Measurements from ENCODE around the gene PCDHB15. TPM values are rescaled to one million over a fixed set of nuclear protein-coding genes. Genes with fewer than 3 reads are reported as not detected.

Gene PCDHB15
- total RNA-seq, 1 experiment from 2014 or later, result 7.0 TPM

DNA sequence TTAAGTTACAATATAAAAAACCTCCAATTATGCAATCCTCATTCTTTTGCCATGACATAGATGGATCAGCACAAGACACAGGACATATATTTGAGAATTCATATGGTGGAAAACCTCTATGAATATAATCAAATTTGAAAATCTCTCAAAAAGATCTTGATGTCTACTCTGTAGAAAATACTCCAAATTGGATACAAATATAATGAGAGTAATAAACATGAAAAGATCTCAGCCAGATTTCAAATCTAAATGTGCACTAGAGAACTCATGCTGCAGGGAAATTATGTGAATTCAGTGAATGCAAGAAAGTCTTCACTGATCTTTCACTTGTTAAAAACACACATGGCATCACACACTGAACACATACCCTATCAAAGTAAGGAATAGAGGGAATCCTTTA lies 13.8 kb downstream of the PCDHB15 start:
- TF ChIP-seq, protein P1, sequence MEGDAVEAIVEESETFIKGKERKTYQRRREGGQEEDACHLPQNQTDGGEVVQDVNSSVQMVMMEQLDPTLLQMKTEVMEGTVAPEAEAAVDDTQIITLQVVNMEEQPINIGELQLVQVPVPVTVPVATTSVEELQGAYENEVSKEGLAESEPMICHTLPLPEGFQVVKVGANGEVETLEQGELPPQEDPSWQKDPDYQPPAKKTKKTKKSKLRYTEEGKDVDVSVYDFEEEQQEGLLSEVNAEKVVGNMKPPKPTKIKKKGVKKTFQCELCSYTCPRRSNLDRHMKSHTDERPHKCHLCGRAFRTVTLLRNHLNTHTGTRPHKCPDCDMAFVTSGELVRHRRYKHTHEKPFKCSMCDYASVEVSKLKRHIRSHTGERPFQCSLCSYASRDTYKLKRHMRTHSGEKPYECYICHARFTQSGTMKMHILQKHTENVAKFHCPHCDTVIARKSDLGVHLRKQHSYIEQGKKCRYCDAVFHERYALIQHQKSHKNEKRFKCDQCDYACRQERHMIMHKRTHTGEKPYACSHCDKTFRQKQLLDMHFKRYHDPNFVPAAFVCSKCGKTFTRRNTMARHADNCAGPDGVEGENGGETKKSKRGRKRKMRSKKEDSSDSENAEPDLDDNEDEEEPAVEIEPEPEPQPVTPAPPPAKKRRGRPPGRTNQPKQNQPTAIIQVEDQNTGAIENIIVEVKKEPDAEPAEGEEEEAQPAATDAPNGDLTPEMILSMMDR (conservative IDR thresholded peaks at IDR 0.05), result no peak
- DNase-seq, result no peak
- no peaks in the 10 kb centered on the region for H3K79me1 ChIP-seq (ENCODE audit: insufficient read depth, low read depth, low read length, poor library complexity, severe bottlenecking)
- no peak overlapping the region for H2BK15ac ChIP-seq (ENCODE audit: low read depth, low read length)
- no peak overlapping the region for H3K18ac ChIP-seq (ENCODE audit: insufficient read length, low read depth, low read length)
- H4K91ac ChIP-seq (ENCODE audit: insufficient read length, low read depth, low read length), result no peak overlapping the region
- no peak overlapping the region for H4K8ac ChIP-seq (replicated peaks; ENCODE audit: insufficient read length, low read depth, low read length)
- H4K20me1 ChIP-seq (ENCODE audit: control insufficient read depth, insufficient read depth, insufficient read length), result no peaks in the 10 kb centered on the region
- no peak overlapping the region for H2BK20ac ChIP-seq (ENCODE audit: low read depth, low read length, poor library complexity, severe bottlenecking)
- H2BK5ac ChIP-seq (ENCODE audit: insufficient read length, low read length), result no peak overlapping the region
- no peak overlapping the region for H3K4ac ChIP-seq (ENCODE audit: low read depth, low read length)
- no peak overlapping the region for H2AK5ac ChIP-seq (ENCODE audit: insufficient read length, low read length)
- H3K23me2 ChIP-seq (ENCODE audit: insufficient read length, low read depth, low read length, poor library complexity, severe bottlenecking), result no peaks in the 10 kb centered on the region
- no peak overlapping the region for H3K4me3 Mint-ChIP-seq
- peaks cover 15 to 68% (median 51%) of the 10 kb centered on the region in 3 experiments for H3K36me3 Mint-ChIP-seq (ENCODE audit: insufficient read depth in 1 of 3, low read depth in 3 of 3)
- no peaks in the 10 kb centered on the region for H3K27me3 ChIP-seq (ENCODE audit: insufficient read depth, low read length)
- peaks cover 55% of the 10 kb centered on the region for H3K9me3 ChIP-seq (ENCODE audit: control insufficient read depth, low read depth, low read length)
- no peak overlapping the region for H2BK12ac ChIP-seq (ENCODE audit: insufficient read length, low read depth, low read length)
- H3K27ac ChIP-seq (ENCODE audit: insufficient read length, low read depth, low read length), result no peak overlapping the region
- no peak overlapping the region for H3K14ac ChIP-seq (ENCODE audit: insufficient read depth, low read length)
- H2BK120ac ChIP-seq (ENCODE audit: low read depth, low read length, poor library complexity, severe bottlenecking), result no peak overlapping the region
- no peak overlapping the region for H3K4me2 ChIP-seq (ENCODE audit: insufficient read depth, insufficient read length, low read length)
- no peak overlapping the region for H2AFZ ChIP-seq (ENCODE audit: low read length)
- H3K9ac ChIP-seq (ENCODE audit: extremely low read depth, insufficient read length, low read length), result no peak overlapping the region
- H3K27ac Mint-ChIP-seq, result no peak overlapping the region
- peaks cover 1% of the 10 kb centered on the region; the same call in 1 of the 2 replicates for H3K27me3 Mint-ChIP-seq (ENCODE audit: low read depth)
- H4K5ac ChIP-seq (ENCODE audit: insufficient read length, low read depth, low read length), result no peak overlapping the region
- H3K9me3 Mint-ChIP-seq, result peaks cover 88 to 98% of the 10 kb centered on the region in 2 experiments
- no peaks in the 10 kb centered on the region for H3K4me1 ChIP-seq (ENCODE audit: insufficient read depth, low read length)
- no peak overlapping the region for H3T11ph ChIP-seq (ENCODE audit: low read length)
- H3K4me1 Mint-ChIP-seq, result no peaks in the 10 kb centered on the region
- no peak overlapping the region for H3K56ac ChIP-seq (ENCODE audit: insufficient read length, low read depth, low read length)
- H3K79me2 ChIP-seq (ENCODE audit: insufficient read depth, low read length), result no peaks in the 10 kb centered on the region
- no peak overlapping the region for H3K23ac ChIP-seq (ENCODE audit: insufficient read length, low read depth, low read length)

All from H9 (cell line).